Spleen (tissue), 11 donors: ENCODE results near the gene ATP10A. TPM values are rescaled to one million over a fixed set of nuclear protein-coding genes. Genes with fewer than 3 reads are reported as not detected.

ENCODE experiments used
- DNase-seq: peaks from one replicate; pipeline ENCODE4 v3.0.0-alpha.2; 2020
- H3K27ac ChIP-seq, 8 donors: fragments of 200-600 bp; sonication (generic) in 7 of 8; 1 replicate in 4 of 8; 2 replicates in 4 of 8; pipeline versions ENCODE4 v1.5.0 to v1.8.0; 2016 to 2021; ENCODE audit warnings: inconsistent platforms in 4 of 8, mild to moderate bottlenecking in 4 of 8, moderate library complexity in 1 of 8
- H3K27me3 ChIP-seq, 7 donors: fragments of 200-600 bp; sonication (generic) in 6 of 7; replicated peaks in 1 of 7; 1 replicate in 4 of 7; 2 replicates in 3 of 7; pipeline versions ENCODE4 v1.5.0 to v1.8.0; 2016 to 2021; ENCODE audit warnings: inconsistent platforms in 3 of 7, mild to moderate bottlenecking in 1 of 7
- H3K36me3 ChIP-seq, 6 donors: fragments of 200-600 bp; sonication (generic) in 5 of 6; 1 replicate in 4 of 6; 2 replicates in 2 of 6; pipeline versions ENCODE4 v1.5.0 to v1.8.0; 2016 to 2021; ENCODE audit warnings: inconsistent platforms in 2 of 6
- H3K4me1 ChIP-seq, 6 donors: fragments of 200-600 bp; sonication (generic) in 5 of 6; 1 replicate in 3 of 6; 2 replicates in 3 of 6; pipeline versions ENCODE4 v1.5.0 to v1.8.0; 2016 to 2021; ENCODE audit warnings: inconsistent platforms in 3 of 6
- H3K4me3 ChIP-seq, 8 donors: fragments of 200-600 bp; sonication (generic) in 7 of 8; 1 replicate in 4 of 8; 2 replicates in 4 of 8; pipeline versions ENCODE4 v1.5.0 to v1.8.0; 2016 to 2021; ENCODE audit warnings: inconsistent platforms in 4 of 8, mild to moderate bottlenecking in 4 of 8, moderate library complexity in 2 of 8
- H3K9me3 ChIP-seq, 8 donors: fragments of 200-600 bp; sonication (generic) in 7 of 8; 1 replicate in 4 of 8; 2 replicates in 4 of 8; pipeline versions ENCODE4 v1.5.0 to v1.8.0; 2016 to 2021; ENCODE audit warnings: inconsistent platforms in 4 of 8
- CTCF ChIP-seq, 11 experiments: fragments of 200-600 bp in 7 of 11; fragments of 450-650 bp in 4 of 11; sonication (generic) in 4 of 11; IDR thresholded peaks in 8 of 11; conservative IDR thresholded peaks in 3 of 11; 1 replicate in 7 of 11; 2 replicates in 4 of 11; pipeline versions ENCODE4 v1.4.0 to v1.8.0; 2016 to 2021; ENCODE audit warnings: antibody characterized with exemption in 11 of 11, inconsistent platforms in 4 of 11, mild to moderate bottlenecking in 1 of 11
- POLR2A ChIP-seq, 3 donors: fragments of 450-650 bp; IDR thresholded peaks; one replicate each; pipeline ENCODE4 v1.5.1; 2017; ENCODE audit warnings: antibody characterized with exemption in 3 of 3, mild to moderate bottlenecking in 1 of 3
- POLR2AphosphoS5 ChIP-seq, 3 donors: sonication (generic); formaldehyde crosslinking; IDR thresholded peaks; one replicate each; pipeline ENCODE4 v1.5.1; 2017; ENCODE audit warnings: antibody characterized with exemption in 3 of 3
- WGBS, 5 donors: extraction: QIAGEN DNeasy Blood & Tissue Kit in 3 of 5; methylation state at CpG; one replicate each; pipeline versions ENCODE4 v1.1.5 to v1.1.7; 2013 to 2018; 5-methylcytosine and 5-hydroxymethylcytosine counted together
- intact Hi-C: fragments of 100-400 bp; cut with DNase I; formaldehyde crosslinking; loops from one replicate; pipeline ENCODE4 v1.15.0; 2023; ENCODE audit warnings: low total_unique reads
- polyA plus RNA-seq, 3 donors: library from polyadenylated mRNA; stranded (reverse); fragments of 200-250 nt; gene quantifications; one replicate each; pipeline ENCODE4 v1.2.1, GENCODE V29; 2013
- total RNA-seq, 7 donors: library from RNA; depleted of rRNA in 3 of 7; stranded (reverse); fragments of >200 nt in 3 of 7; fragmentation: NEBNext Ultra II Directional in 4 of 7; extraction: Animal tissue kit (Norgen Biotek cat#: 25700) in 4 of 7; gene quantifications; one replicate each; pipeline versions ENCODE4 v1.1.0 to v1.2.1, GENCODE V29; 2016 to 2021
- donor health status: healthy with polysubstance abuse.
- donor health status: DM: no; HTN: no; CAD: no; lungs with moderate emphysema.
- donor health status: DM: no; HTN: no; CAD: no.
- donor health status: Bipolar disorder and iron deficiency.
- donor health status: healthy.
- donor health status: DM: no; HTN: no; CAD: no.
- donor health status: DM: yes; HTN: yes; CAD: no.

ATP10A gene
- total and polyA plus RNA-seq, 10 donors = 0.54 to 8.6 (median 2.7) TPM

GRCh38 chr15:25829073-25829472, 34.1 kb downstream of the ATP10A start:
- 81 to 87% (median 84%) methylated on average over 3 of the region's 3 CpGs for WGBS, 5 donors
- Histone ChIP-seq H3K27ac (no peak overlapping the region), H3K4me1 (no peaks in the 10 kb centered on the region), H3K27me3 (no peaks in the 10 kb centered on the region), H3K9me3 (peaks cover 0 to 19% (median 7%) of the 10 kb centered on the region in 8 donors), H3K4me3 (no peak overlapping the region), H3K36me3 (no peaks in the 10 kb centered on the region)
- no peak for TF ChIP-seq POLR2A (IDR thresholded peaks at IDR 0.05)
- TF ChIP-seq CTCF (IDR thresholded peaks at IDR 0.05 in 8 of 11, conservative IDR thresholded peaks at IDR 0.05 in 3 of 11) = no peak
- TF ChIP-seq POLR2AphosphoS5 (IDR thresholded peaks at IDR 0.05) = no peak
- intact Hi-C loops = no loop called here
- no peak for DNase-seq

- TF ChIP-seq POLR2AphosphoS5 (IDR thresholded peaks at IDR 0.05) = no peak
- no peak for TF ChIP-seq POLR2A (IDR thresholded peaks at IDR 0.05)
- TF ChIP-seq CTCF (IDR thresholded peaks at IDR 0.05 in 8 of 11, conservative IDR thresholded peaks at IDR 0.05 in 3 of 11) = no peak
- peaks cover 0 to 19% (median 7%) of the 10 kb centered on the region in 8 donors for H3K9me3 ChIP-seq
- no peaks in the 10 kb centered on the region for H3K36me3 ChIP-seq
- no peak for DNase-seq
- no peaks in the 10 kb centered on the region for H3K27me3 ChIP-seq
- intact Hi-C loops = no loop called here
- H3K27ac ChIP-seq = no peak overlapping the region
- no peak overlapping the region for H3K4me3 ChIP-seq
- no peaks in the 10 kb centered on the region for H3K4me1 ChIP-seq
Observed at GRCh38 chr15:25825207-25825606, 37.9 kb downstream of the ATP10A start.

DNA sequence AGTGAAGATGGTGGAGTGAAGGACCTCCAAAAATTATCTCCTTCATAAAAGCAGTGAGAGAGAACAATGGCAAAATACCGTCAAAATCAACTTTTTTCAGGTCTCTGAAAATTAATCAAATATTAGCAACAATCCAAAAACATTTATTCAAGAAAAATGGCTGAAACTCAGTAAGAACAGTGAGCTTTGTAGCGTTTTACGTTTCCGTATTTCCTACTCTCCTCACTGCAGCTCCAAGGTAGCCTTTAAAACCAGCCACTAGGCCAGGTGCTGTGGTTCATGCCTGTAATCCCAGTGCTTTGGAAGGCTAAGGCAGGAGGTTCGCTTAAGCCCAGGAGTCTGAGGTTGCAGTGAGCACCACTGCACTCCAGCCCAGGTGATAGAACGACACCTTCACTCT, 38.5 kb downstream of the ATP10A start:
- intact Hi-C loops = no loop called here
- Histone ChIP-seq H3K27ac (no peak overlapping the region), H3K36me3 (no peaks in the 10 kb centered on the region), H3K9me3 (peaks cover 0 to 19% (median 7%) of the 10 kb centered on the region in 8 donors), H3K4me3 (no peak overlapping the region), H3K4me1 (no peaks in the 10 kb centered on the region), H3K27me3 (no peaks in the 10 kb centered on the region)
- 74 to 79% (median 76%) methylated on average over 6 of the region's 6 CpGs for WGBS, 5 donors
- DNase-seq = no peak
- TF ChIP-seq POLR2A (IDR thresholded peaks at IDR 0.05) = no peak
- no peak for TF ChIP-seq CTCF (IDR thresholded peaks at IDR 0.05 in 8 of 11, conservative IDR thresholded peaks at IDR 0.05 in 3 of 11)
- no peak for TF ChIP-seq POLR2AphosphoS5 (IDR thresholded peaks at IDR 0.05)

DNA sequence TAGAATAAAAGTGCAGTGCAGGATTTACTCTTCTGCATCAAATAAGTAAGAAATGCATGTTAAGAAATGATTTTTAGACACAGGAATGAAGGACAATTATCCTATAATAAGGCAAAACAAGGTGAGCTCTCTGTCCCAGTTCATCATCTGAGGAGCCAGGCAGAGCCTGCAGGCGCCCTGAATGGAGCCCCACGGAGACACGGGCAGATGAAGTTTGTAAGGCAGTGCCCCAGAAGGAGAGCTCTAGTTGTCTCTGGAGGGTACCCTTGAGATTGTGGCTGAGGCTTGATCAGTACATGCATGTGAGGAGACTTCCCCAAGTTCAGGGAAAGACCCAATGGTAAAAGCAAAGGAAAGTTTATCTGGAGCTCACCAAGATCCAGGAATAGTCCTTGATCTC, 50.3 kb downstream of the ATP10A start:
- no peaks in the 10 kb centered on the region for H3K9me3 ChIP-seq
- intact Hi-C loops = no loop called here
- no peak for TF ChIP-seq POLR2AphosphoS5 (IDR thresholded peaks at IDR 0.05)
- TF ChIP-seq POLR2A (IDR thresholded peaks at IDR 0.05) = no peak
- TF ChIP-seq CTCF (IDR thresholded peaks at IDR 0.05 in 8 of 11, conservative IDR thresholded peaks at IDR 0.05 in 3 of 11) = no peak
- DNase-seq = no peak
- H3K27me3 ChIP-seq = peaks cover 0 to 24% (median 0%) of the 10 kb centered on the region in 7 donors
- no peaks in the 10 kb centered on the region for H3K36me3 ChIP-seq
- no peak overlapping the region for H3K27ac ChIP-seq
- H3K4me3 ChIP-seq = no peak overlapping the region
- peaks cover 0 to 22% (median 4%) of the 10 kb centered on the region in 6 donors for H3K4me1 ChIP-seq
- 70 to 96% (median 89%) methylated on average over 3 of the region's 3 CpGs for WGBS, 5 donors
